GM21737 (cell line): Measurements from ENCODE around the gene GPR55.

Experiments used
- ATAC-seq: cut with Tn5 transposase; IDR thresholded peaks from one replicate; pipeline ENCODE4 v1.9.1; 2021; ENCODE audit warnings: mild to moderate bottlenecking, moderate library complexity; ENCODE audit not compliant: unreplicated experiment

GPR55 gene

DNA sequence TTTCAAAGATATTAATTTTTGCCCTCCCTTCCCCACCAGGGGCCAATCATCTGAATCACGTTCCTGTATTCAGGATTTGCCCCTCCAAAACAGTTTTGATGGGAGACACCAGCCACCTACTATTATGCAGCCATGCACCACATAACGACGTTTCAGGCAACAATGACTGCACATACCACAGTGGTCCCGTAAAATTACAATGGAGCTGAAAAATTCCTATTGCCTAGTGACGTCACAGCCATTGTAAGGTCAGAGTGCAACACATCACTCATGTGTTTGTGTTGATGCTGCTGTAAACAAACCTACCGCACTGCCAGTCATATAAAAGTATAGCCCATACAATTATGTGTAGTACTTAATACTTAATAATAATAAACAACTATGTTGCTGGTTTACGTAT is 37.7 kb downstream of the GPR55 start:
- no peak for ATAC-seq

DNA sequence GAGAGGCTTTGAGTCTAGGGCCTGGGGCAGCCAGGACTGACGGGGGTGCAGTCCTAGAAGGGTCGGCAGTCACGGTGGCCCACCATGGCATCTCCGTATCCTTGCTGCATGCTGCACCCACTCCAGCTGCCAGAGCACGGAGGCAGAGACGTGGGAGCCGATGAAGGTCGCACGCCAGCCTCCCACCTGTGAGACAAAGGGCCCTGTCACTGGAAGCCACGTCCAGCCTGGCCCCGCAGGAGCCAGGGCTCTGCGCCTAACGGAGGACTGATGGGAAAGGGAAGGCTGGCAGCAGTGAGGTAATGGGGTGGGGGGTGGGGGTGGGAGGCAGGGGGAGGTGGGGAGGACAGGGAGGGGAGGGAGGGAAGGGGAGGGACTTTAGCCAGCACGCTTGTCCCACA is 38.4 kb downstream of the GPR55 start:
- ATAC-seq, result no peak

GRCh38 chr2:230886206-230886605 is 38.8 kb downstream of the GPR55 start:
- no peak for ATAC-seq

DNA sequence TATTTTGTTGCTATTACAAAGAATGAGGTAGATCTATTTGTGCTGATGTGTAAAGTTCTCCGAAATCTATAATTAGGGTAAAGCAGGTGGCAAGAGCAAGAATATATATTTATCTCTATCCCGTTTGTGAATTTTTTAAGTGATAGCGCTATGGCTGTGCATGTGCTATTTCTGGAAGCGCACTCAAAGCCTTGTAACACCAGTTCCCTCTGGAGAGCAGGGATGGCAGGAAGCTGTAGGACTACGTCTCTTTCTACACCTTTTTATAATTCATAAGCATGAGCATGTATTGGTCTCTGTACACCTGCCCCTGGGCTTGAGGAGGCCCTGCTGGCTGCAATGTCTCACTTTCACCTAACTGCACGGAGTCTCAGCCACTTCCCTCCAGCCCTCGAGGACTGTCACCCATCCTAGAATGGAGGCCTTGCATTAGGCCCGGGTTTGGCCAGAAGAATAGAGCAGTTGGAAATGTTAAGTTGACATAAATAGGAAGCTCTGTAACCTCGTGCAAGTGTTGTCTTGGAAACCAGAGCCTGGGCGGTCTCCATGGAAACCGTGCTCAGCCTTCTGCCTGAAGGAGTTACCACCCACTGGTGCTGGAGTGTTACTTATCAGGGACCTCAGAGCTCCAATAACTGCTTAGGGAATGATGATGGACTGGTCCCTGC is 39.4 kb downstream of the GPR55 start:
- no peak for ATAC-seq

DNA sequence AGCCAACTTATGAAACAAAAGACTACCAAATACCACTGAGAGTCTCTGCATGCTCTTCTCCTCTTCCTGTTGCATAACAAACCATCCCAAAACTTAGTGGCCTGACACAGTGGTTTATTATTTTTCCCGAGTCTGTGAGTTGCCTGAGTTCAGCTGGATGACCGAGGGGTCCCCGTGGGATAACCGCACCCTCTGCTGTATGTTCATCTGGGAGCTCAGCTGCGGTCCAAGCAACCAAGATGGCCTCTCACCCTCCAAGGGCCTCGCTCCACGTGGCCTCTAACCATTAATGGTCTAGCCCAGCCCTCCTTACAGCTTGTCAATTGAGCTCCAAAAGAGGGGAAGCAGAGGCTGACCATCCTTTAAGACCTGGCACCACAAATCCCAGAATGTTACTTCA is 43.2 kb downstream of the GPR55 start:
- no peak for ATAC-seq

DNA sequence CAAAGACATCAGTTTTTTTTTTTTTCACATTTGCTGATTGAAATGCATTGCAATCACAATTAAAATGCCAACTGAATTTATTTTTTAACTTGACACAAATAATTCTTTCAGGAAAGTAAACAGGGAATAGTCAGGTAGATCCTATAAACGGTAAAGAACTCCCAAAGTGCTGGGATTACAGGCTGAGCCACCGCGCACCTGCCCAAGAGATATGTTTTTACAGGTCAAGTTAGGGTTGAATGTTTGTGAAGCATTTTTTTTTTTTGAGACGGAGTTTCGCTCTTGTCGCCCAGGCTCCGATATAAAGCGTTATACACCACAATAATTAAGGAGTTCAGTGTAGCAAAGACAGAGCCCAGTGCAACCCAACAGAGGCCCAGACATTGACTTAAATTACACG is 45.2 kb downstream of the GPR55 start:
- ATAC-seq, result no peak

GRCh38 chr2:230879271-230879882 is 45.7 kb downstream of the GPR55 start:
- no peak for ATAC-seq

- no peak for ATAC-seq
Observed at GRCh38 chr2:230878599-230879188, 46.3 kb downstream of the GPR55 start.

DNA sequence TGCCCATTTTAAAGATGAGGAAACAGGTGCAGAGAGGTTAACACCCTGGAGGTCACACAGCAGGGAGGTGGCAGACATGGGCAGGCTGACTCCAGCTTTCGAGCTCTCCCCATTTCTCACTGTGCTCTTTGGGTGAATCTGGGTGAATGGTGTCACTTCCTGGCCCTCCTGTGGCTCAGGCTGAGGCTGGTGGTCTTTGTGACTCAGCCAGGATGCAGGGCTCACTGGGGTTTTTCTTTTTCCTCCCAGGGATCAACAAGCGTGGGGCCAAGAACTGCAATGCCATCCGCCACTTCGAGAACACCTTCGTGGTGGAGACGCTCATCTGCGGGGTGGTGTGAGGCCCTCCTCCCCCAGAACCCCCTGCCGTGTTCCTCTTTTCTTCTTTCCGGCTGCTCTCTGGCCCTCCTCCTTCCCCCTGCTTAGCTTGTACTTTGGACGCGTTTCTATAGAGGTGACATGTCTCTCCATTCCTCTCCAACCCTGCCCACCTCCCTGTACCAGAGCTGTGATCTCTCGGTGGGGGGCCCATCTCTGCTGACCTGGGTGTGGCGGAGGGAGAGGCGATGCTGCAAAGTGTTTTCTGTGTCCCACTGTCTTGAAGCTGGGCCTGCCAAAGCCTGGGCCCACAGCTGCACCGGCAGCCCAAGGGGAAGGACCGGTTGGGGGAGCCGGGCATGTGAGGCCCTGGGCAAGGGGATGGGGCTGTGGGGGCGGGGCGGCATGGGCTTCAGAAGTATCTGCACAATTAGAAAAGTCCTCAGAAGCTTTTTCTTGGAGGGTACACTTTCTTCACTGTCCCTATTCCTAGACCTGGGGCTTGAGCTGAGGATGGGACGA is 47.1 kb downstream of the GPR55 start:
- no peak for ATAC-seq

- ATAC-seq, result no peak
Observed at GRCh38 chr2:230877116-230877758, 47.8 kb downstream of the GPR55 start.

- ATAC-seq, result no peak
Observed at GRCh38 chr2:230875347-230876315, 49.4 kb downstream of the GPR55 start.

GRCh38 chr2:230874876-230875275 is 50.2 kb downstream of the GPR55 start:
- no peak for ATAC-seq

DNA sequence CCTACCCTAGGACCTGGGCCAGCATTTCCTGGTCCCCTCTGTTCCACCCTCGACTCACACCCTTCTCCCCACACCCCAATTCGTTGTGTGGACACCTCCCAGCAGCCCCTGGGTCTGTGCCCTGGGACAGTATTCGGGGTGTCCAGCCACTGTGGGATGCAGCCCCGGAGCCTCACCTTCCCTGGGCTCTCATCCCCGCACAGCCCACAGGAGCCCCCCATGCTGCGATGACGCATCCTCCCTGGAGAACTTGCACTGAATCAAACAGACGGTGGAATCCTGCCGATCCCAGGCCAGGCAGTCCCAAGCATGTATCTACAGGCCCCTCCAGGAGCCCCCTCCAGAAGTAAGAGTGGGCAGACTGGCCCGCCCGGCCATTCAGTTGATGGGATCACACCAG is 50.6 kb downstream of the GPR55 start:
- no peak for ATAC-seq

DNA sequence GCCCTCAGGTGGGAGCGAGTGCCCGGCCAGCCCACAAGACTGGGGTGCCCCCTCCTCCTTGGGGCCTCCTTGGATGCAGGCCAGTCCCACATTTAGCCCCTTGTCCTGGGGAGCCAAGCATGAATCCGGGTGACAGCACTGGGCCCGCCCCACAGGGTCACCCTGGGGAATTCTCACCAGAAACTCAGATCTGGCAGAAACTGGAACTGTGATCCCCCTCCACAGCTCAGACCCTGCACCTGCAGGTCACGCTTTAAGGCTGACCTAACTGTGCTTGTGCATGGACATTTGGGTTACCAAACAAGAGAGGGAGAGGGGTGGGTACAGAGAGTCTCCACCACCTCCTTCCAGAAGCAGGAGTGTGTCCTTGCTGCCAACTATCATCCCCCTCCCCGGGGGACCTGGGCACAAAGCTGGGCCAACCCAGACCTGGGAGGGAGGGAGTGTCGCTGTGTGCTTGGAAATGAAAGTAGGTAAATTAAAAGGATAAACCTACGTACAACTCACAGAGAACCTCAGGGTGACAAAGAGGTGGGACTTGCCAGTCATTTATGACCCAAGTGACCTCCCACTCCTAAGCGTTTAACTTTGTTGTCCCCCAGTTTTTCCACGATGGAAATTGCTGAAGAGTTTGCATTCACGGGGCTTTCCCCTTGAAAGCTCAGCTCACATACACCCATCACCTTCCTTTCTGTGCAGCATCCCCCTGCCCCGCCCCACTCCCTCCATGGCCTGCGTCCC is 51.2 kb downstream of the GPR55 start:
- peak; percentile 61 for ATAC-seq

- peak; percentile 54 for ATAC-seq
Observed at GRCh38 chr2:230872968-230873660, 51.9 kb downstream of the GPR55 start.

GRCh38 chr2:230872151-230872967 is 52.7 kb downstream of the GPR55 start:
- no peak for ATAC-seq

DNA sequence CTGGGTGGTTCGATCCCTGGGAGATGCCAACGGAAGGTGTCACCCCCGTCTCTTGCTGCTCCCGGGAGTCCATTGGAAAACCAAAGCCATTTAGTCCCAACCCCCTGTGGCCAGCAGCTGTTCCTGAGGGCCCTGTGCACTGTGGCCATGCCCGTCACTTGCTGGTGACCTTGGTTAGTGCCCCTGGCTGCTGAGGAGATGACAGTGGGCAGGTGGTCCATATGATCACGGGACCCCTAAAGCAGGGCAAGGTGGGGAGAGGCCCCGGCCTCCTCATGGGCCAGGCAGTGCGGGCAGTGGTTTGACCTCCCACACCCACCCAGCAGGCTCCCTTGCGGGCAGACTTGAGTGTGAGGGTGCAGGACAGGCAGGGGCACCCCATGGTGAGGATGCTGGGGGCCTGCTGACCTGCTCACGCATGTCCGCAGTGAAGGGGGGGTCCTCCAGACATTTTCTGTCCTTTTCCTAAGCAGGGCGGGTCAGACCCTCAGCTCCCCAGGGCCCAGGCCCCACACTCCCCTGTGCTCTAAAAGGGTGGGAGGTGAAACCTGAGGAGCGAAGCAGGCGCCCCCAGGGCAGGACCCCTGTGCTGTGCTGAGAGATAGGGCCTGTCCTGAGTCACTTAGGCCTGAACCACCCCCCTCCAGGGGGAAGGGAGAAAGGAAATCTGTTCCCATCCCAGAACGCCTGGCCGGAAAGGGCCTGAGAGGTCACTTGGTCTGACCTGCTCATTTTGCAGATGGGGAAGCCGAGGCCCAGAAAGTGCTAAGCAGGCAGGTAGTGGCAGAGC is 53.5 kb downstream of the GPR55 start:
- no peak for ATAC-seq
